ENCODE results near the gene ZC3H12A.
"Not testable (repeated sequence)": the region's sequence is repeated elsewhere in the genome, so short reads cannot be mapped to it uniquely, and the experiment has no call there.

Gene ZC3H12A

DNA sequence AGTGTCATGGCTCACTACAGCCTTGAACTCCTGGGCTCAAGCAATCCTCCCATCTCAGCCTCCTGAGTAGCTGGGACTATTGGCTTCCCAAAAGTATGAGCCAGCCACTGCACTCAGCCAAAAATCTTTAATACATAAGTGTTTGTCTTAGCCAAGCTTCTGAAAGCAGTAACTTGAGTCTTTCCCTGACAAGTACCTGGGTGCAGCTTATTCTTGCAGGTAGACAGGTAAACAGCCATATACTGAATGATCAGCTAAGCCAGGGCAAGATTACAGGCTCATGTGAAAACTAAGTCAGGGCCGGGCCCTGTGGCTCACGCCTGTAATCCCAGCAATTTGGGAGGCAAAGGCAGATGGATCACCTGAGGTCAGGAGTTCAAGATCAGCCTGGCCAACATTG lies 32.4 kb downstream of the ZC3H12A start:
- DNase-seq = no peak

DNA sequence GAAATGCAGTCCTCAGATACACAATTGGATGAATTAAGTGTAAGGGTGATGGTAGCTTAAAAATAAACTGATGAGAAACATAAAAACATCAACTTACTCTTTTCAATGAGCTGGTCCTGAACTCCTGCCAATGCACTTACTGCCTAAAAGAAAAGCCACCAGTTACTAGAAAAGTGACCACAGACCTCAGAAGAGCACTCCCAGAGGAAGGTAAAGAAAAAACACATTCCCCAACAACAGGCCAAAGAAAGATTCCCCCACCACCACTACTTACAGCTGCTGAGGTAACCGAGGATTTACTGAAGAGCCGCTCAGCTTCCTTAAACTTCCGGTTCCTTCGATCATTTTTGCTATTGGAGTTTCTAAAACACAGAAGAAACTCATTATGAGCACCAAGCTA lies 34.8 kb downstream of the ZC3H12A start:
- no peak for DNase-seq

DNA sequence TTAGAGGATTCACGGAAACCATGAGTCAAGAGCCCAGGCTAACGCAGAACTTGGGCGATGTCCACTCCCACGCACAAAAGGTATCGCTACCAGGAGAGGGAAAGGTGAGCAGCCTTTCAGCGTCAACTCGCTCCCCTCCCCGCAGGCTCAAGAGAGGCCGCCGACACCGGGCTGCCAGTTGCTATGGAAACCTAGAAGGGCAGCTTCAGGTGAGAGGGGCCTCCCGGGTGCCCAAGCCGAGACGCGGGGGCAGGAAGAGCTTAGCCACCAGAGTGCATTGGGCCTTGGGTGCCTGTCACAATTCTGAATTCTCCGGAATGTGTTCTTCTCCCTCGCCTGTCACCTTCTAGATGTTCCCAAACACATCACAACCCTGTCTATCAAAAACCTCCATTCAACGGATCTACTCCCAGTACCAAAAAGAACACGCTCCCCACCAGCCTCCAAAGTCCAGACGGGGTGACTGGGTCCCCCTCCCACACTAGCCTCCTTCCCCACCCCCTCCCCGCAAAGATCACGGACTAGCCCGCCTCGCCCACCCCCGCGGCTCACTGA lies 39.5 kb downstream of the ZC3H12A start:
- peak; percentile 80 for DNase-seq

DNA sequence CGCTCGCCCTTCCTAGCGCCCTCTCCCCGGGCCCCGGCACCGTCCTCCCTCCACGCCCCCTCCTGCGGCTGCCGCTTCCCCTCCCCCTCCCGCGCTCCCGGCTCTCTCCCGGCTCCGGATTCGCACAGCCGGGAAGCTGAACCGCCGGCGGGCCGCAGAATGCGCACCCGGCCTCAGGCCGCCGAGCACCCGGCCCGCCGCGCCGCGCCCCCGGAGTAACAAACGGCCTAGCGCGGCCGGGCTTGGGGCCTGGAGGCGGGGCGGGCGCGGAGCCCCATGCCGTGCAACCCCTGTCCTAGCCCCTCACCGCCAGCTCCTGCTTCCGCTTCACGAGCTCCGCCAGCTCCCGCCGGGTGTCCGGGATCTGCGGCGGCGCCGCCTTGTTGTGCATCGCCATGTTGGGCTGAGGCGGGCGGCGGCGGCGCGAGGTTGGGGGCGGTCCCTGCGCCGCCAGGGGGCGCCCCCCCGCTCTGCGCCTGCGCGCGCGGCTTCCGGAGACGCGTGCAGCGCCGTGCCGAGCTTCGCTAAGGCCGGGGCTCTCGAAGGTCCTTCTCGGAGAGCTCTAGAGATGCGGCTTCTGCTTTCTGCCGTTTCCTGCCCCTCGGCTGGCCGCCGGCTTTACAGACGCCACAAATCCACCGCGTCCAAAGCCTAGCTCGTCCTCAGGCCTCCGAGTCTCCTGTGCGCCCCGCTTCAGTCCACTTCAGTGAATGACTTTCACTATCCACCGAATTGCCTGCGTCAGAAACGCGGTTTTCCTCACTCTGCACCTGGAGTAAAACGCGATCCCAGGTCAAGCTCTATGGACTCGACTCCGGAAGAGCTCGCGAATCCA lies 40.2 kb downstream of the ZC3H12A start, which contains the start of gene MEAF6:
MEAF6 (minus strand) TSS at position 417 of the 835 bp plus-strand sequence; CDS start at position 397, 20 bp downstream.
- DNase-seq = peak; percentile 95

DNA sequence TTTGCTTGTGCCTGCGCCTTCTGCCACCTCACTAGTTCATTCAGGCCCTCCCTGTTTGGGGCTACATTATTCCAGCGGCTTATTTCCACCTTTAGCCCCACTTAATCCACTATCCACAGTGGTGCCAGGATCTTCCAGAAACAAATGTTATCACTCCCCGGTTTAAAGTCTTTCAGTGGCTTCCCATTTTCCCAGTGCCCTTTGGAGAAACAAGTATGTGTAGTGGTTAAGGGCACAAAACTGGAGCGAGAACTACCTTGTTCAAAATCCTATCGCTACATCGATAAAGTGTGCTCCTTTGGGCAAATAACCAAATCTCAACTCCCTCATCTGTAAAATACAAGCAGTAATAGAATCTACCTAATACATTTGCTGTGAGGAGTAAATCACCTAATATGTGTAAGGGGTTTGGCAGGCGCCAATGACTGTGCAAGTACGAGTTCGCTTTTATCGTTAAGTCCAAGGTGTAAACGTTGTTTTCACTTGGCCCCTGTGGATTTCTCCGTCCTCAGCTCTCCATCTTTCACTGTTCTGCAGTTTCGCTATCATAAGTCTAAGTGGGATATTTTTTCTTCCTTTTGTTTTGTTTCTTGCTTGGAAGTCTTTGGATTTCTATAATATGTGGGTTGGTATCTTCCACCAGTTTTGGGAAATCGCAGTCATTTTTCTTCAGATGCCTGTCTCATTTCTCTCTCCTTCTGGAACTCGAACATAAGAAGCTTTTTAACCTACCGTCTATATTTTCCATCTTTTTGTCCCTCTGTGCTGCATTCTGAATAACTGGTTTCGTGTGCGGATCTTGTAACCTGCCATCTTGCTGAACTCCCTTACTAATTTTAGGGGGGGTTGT lies 41.0 kb downstream of the ZC3H12A start:
- no peak for DNase-seq

DNA sequence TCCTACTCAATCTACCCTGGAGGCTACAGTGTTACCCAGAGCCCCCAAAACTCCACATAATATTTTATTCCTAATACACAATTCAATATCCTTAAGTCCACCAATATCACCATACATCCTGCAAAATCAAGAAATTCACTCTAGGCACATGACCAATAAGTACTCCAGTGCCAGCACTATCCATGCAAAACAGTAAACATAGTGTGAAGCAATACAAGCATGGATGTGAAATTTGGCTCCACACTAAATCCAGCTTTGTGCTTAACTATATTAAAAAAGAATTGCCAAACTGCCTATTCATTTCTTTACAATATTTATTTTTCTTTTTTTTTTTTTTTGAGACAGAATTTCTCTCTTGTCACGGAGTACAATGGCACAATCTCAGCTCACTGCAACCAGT lies 43.2 kb downstream of the ZC3H12A start:
- DNase-seq = no peak

DNA sequence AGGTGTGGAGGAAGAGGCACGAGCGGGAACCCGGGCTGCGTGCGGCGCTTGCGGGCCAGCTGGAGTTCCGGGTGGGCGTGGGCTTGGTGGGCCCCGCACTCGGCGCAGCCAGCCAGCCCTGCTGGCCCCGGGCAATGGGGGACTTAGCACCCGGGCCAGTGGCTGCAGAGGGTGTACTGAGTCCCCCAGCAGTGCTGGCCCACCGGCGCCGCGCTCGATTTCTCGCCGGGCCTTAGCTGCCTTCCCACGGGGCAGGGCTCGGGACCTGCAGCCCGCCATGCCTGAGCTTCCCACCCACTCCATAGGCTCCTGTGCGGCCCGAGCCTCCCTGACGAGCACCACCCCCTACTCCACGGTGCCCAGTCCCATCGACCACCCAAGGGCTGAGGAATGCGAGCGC lies 43.9 kb downstream of the ZC3H12A start:
- DNase-seq = not testable (repeated sequence)

DNA sequence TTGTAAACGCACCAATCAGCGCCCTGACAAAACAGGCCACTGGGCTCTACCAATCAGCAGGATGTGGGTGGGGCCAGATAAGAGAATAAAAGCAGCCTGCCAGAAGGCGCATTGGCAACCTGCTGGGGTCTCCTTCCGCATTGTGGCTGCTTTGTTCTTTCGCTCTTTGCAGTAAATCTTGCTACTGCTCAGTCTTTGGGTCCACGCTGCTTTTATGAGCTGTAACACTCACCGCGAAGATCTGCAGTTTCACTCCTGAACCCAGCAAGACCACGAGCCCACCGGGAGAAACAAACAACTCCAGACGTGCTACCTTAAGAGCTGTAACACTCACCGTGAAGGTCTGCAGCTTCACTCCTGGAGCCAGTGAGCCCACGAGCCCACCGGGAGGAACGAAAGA lies 44.5 kb downstream of the ZC3H12A start:
- peak; percentile 82 for DNase-seq

DNA sequence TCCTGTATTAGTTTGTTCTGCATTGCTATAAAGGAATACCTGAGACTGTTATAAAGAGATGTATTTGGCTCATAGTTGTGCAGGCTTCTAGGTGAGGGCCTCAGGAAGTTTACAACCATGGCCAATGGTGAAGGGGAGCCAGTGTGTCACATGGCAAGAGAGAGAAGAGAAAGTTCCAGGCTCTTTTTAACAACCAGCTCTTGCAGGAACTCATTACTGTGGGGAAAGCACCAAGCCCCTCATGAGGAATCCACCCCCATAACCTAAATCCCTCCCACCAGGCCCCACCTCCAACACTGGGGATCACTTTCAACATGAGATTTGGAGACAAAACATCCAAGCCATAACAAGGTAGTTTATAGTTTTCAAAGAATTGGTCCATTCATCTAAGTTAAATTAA lies 45.2 kb downstream of the ZC3H12A start:
- no peak for DNase-seq

DNA sequence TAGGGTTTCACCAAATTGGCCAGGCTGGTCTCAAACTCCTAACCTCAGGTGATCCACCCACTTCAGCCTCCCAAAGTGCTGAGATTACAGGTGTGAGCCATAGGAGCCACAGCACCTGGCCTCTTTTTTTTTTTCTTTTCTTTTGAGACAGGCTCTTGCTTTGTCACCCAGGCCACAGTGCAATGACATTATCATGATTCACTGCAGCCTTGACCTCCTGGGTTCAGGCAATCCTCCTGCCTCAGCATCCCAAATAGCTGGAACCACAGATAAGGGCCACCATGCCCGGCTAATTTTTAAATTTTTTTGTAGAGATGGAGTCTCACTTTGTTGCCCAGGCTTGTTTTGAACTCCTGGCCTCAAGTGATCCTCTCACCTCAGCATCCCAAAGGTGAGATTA lies 55.5 kb downstream of the ZC3H12A start:
- not testable (repeated sequence) for DNase-seq

DNA sequence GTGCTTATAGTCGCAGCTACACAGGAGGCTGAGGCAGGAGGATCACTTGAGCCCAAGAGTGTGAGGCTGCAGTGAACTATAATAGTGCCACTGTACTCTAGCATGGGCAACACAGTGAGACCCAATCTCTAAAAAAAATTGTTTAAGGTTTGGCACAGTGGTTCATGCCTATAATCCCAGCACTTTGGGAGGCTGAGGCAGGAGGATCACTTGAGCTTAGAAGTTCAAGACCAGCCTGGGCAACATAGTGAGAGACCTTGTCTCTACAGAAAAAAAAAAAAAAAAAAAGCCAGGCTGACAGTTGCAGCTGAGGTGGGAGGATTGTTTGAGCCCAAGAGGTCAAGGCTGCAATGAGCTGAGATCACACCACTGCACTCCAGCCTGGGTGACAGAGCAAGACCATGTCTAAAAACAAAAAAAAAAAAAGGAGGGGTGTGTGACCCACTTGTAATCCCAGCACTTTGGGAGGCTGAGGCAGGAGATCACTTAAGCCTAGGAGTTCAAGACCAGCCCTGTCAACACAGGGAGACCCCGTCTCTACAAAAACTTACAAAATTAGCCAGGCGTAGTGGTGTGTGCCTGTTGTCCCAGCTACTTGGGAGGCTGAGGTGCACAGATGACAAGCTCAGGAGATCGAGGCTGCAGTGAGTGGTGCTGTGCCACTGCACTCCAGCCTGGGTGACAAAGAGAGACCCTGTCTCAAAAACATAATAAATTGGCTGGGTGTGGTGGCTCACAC lies 58.2 kb downstream of the ZC3H12A start:
- not testable (repeated sequence) for DNase-seq

DNA sequence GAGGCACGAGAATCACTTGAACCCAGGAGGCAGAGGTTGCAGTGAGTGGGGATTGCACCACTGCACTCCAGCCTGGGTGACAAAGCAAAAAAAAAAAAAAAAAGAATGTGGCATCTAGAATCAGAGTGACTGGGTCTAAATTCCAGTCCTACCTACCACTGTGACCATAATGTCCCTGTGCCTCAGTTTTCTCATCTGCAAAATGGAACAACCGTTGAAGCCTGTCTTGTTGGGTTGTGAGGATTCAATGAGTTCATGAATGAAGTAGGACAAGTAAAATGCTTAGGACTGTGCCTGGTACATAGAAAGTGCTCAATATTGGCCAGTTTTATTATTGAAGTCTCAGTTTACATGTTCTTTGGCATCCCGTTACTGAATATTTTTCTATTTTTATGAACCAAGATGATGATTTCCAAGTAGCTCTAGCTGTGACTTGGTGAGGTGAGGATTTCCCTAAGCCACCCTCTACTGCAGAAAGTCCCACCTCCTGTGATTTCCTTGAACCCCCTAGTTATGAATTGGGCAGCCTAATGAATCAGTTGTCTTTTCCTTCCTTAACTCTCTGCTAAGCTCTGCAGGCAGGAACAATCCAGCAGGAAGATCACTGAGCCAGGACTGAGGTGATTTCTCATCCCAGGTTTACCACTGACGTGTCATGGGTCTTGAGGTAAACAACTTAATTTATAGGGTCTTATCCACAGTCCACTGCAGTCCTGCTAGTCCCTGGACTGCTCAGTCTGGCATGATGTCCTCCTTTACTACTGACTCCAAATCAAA lies 59.1 kb downstream of the ZC3H12A start:
- DNase-seq = no peak
